H9 (cell line): ENCODE measurements around the gene APOBEC4. TPM values are rescaled to one million over a fixed set of nuclear protein-coding genes. Genes with fewer than 3 reads are reported as not detected.
"Not testable (repeated sequence)": the region's sequence is repeated elsewhere in the genome, so short reads cannot be mapped to it uniquely, and the experiment has no call there.

Source experiments
- DNase-seq: peaks from one replicate; pipeline ENCODE4 v3.0.0-alpha.2; 2017
- H2AFZ ChIP-seq: one replicate; pipeline ENCODE4 v1.6.1; 2013; ENCODE audit warnings: mild to moderate bottlenecking, low read length, control low read depth, moderate library complexity
- H2AK5ac ChIP-seq: 2 replicates; pipeline ENCODE4 v1.6.1; 2013; ENCODE audit warnings: low read length, control low read depth, mixed read lengths; ENCODE audit not compliant: insufficient read length
- H2BK120ac ChIP-seq: one replicate; pipeline ENCODE4 v1.6.1; 2013; ENCODE audit warnings: low read depth, mild to moderate bottlenecking, low read length, control low read depth, inconsistent platforms; ENCODE audit not compliant: poor library complexity, severe bottlenecking
- H2BK12ac ChIP-seq: 2 replicates; pipeline ENCODE4 v1.6.1; 2013; ENCODE audit warnings: low read length, control low read depth, mixed read lengths, low read depth; ENCODE audit not compliant: insufficient read length
- H2BK15ac ChIP-seq: 2 replicates; pipeline ENCODE4 v1.6.1; 2013; ENCODE audit warnings: low read depth, low read length, control low read depth
- H2BK20ac ChIP-seq: one replicate; pipeline ENCODE4 v1.6.1; 2013; ENCODE audit warnings: low read depth, mild to moderate bottlenecking, low read length, control low read depth, inconsistent platforms; ENCODE audit not compliant: poor library complexity, severe bottlenecking
- H2BK5ac ChIP-seq: 2 replicates; pipeline ENCODE4 v1.6.1; 2013; ENCODE audit warnings: low read length, control low read depth, mixed read lengths; ENCODE audit not compliant: insufficient read length
- H3K14ac ChIP-seq: 2 replicates; pipeline ENCODE4 v1.6.1; 2013; ENCODE audit warnings: low read length, control low read depth; ENCODE audit not compliant: insufficient read depth
- H3K18ac ChIP-seq: 2 replicates; pipeline ENCODE4 v1.6.1; 2013; ENCODE audit warnings: low read depth, mild to moderate bottlenecking, mixed read lengths, low read length, control low read depth; ENCODE audit not compliant: insufficient read length
- H3K23ac ChIP-seq: 2 replicates; pipeline ENCODE4 v1.6.1; 2013; ENCODE audit warnings: low read length, control low read depth, mixed read lengths, low read depth; ENCODE audit not compliant: insufficient read length
- H3K23me2 ChIP-seq: 2 replicates; pipeline ENCODE4 v1.6.1; 2013; ENCODE audit warnings: low read depth, mild to moderate bottlenecking, mixed read lengths, low read length, control low read depth; ENCODE audit not compliant: insufficient read length, poor library complexity, severe bottlenecking
- H3K27ac ChIP-seq: 2 replicates; pipeline ENCODE4 v1.5.1; 2013; ENCODE audit warnings: low read length, control low read depth, mixed read lengths, low read depth; ENCODE audit not compliant: insufficient read length
- H3K27me3 ChIP-seq: 2 replicates; pipeline ENCODE4 v1.6.1; 2013; ENCODE audit warnings: low read length, control low read depth, inconsistent platforms; ENCODE audit not compliant: insufficient read depth
- H3K4ac ChIP-seq: 2 replicates; pipeline ENCODE4 v1.6.1; 2013; ENCODE audit warnings: low read depth, mild to moderate bottlenecking, control low read depth, inconsistent platforms, low read length, moderate library complexity
- H3K4me1 ChIP-seq: 2 replicates; pipeline ENCODE4 v1.6.1; 2013; ENCODE audit warnings: low read length, control low read depth, inconsistent platforms; ENCODE audit not compliant: insufficient read depth
- H3K4me2 ChIP-seq: 2 replicates; pipeline ENCODE4 v1.6.1; 2013; ENCODE audit warnings: low read length, control low read depth, mixed read lengths; ENCODE audit not compliant: insufficient read length, insufficient read depth
- H3K56ac ChIP-seq: 2 replicates; pipeline ENCODE4 v1.6.1; 2013; ENCODE audit warnings: low read depth, mild to moderate bottlenecking, mixed read lengths, low read length, control low read depth; ENCODE audit not compliant: insufficient read length
- H3K79me1 ChIP-seq: 2 replicates; pipeline ENCODE4 v1.6.1; 2013; ENCODE audit warnings: low read depth, mild to moderate bottlenecking, moderate library complexity, low read length, control low read depth, inconsistent platforms; ENCODE audit not compliant: insufficient read depth, poor library complexity, severe bottlenecking
- H3K79me2 ChIP-seq: 2 replicates; pipeline ENCODE4 v1.6.1; 2013; ENCODE audit warnings: low read length, control low read depth, inconsistent platforms; ENCODE audit not compliant: insufficient read depth
- H3K9ac ChIP-seq: 2 replicates; pipeline ENCODE4 v1.6.1; 2013; ENCODE audit warnings: low read length, control low read depth, mixed read lengths; ENCODE audit not compliant: insufficient read length; ENCODE audit errors: extremely low read depth
- H3K9me3 ChIP-seq: one replicate; pipeline ENCODE4 v1.6.1; 2013; ENCODE audit warnings: low read depth, low read length, inconsistent platforms; ENCODE audit not compliant: control insufficient read depth
- H3T11ph ChIP-seq: one replicate; pipeline ENCODE4 v1.6.1; 2013; ENCODE audit warnings: mild to moderate bottlenecking, low read length, control low read depth, inconsistent platforms
- H4K20me1 ChIP-seq: one replicate; pipeline ENCODE4 v1.6.1; 2013; ENCODE audit not compliant: control insufficient read depth, insufficient read length, insufficient read depth
- H4K5ac ChIP-seq: 2 replicates; pipeline ENCODE4 v1.6.1; 2013; ENCODE audit warnings: low read depth, mild to moderate bottlenecking, mixed read lengths, low read length, control low read depth; ENCODE audit not compliant: insufficient read length
- H4K8ac ChIP-seq: replicated peaks from 2 replicates; pipeline ENCODE4 v1.6.1; 2013; ENCODE audit warnings: low read length, control low read depth, mixed read lengths, low read depth; ENCODE audit not compliant: insufficient read length
- H4K91ac ChIP-seq: 2 replicates; pipeline ENCODE4 v1.6.1; 2013; ENCODE audit warnings: low read depth, mild to moderate bottlenecking, moderate library complexity, mixed read lengths, low read length, control low read depth; ENCODE audit not compliant: insufficient read length
- H3K27ac Mint-ChIP-seq, 3 experiments: 2 replicates in 2 of 3; 3 replicates in 1 of 3; pipeline ENCODE4 v1.8.0; 2020 to 2021; ENCODE audit warnings: mixed read lengths in 3 of 3, mild to moderate bottlenecking in 1 of 3, moderate library complexity in 1 of 3
- H3K27me3 Mint-ChIP-seq: 2 replicates; pipeline ENCODE4 v1.8.0; 2021; ENCODE audit warnings: low read depth, mild to moderate bottlenecking, moderate library complexity, mixed read lengths
- H3K36me3 Mint-ChIP-seq, 3 experiments: 2 replicates in 2 of 3; 3 replicates in 1 of 3; pipeline ENCODE4 v1.8.0; 2020 to 2021; ENCODE audit warnings: low read depth in 3 of 3, mixed read lengths in 3 of 3; ENCODE audit not compliant: insufficient read depth in 1 of 3
- H3K4me1 Mint-ChIP-seq, 2 experiments: 2 replicates each; pipeline ENCODE4 v1.8.0; 2020; ENCODE audit warnings: mixed read lengths in 2 of 2
- H3K4me3 Mint-ChIP-seq, 2 experiments: 2 replicates in 1 of 2; 3 replicates in 1 of 2; pipeline ENCODE4 v1.8.0; 2020 to 2021; ENCODE audit warnings: mild to moderate bottlenecking in 2 of 2, mixed read lengths in 2 of 2, moderate library complexity in 1 of 2
- H3K9me3 Mint-ChIP-seq, 2 experiments: 2 replicates in 1 of 2; 3 replicates in 1 of 2; pipeline ENCODE4 v1.8.0; 2020; ENCODE audit warnings: mild to moderate bottlenecking in 2 of 2, mixed read lengths in 2 of 2, moderate library complexity in 1 of 2
- CTCF ChIP-seq: fragments of 200-600 bp; sonication (generic); conservative IDR thresholded peaks from 3 replicates; pipeline ENCODE4 v1.8.0; 2021; ENCODE audit warnings: antibody characterized with exemption, mild to moderate bottlenecking
- WGBS: extraction: QIAGEN DNeasy Blood & Tissue Kit; methylation state at CpG from one replicate; pipeline ENCODE4 v1.1.7; 2013; ENCODE audit warnings: missing lambda C conversion rate, low lambda C conversion rate, mixed read lengths; ENCODE audit not compliant: insufficient read length; ENCODE audit errors: extremely low coverage; 5-methylcytosine and 5-hydroxymethylcytosine counted together
- total RNA-seq: library from RNA; stranded (reverse); gene quantifications from 2 replicates; pipeline ENCODE4 v1.2.1, GENCODE V29; 2021

Gene APOBEC4
- total RNA-seq, 1 experiment from 2014 or later, result not detected

- Histone ChIP-seq H3K27ac (no peak overlapping the region), H2BK5ac (no peak overlapping the region), H3K56ac (no peak overlapping the region), H4K5ac (no peak overlapping the region), H3K9ac (no peak overlapping the region), H2AFZ (no peak overlapping the region), H3K27me3 (no peaks in the 10 kb centered on the region), H2AK5ac (no peak overlapping the region), H3T11ph (no peak overlapping the region), H4K20me1 (no peaks in the 10 kb centered on the region), H2BK120ac (no peak overlapping the region), H3K79me2 (no peaks in the 10 kb centered on the region), H3K4me2 (no peak overlapping the region), H3K18ac (no peak overlapping the region), H4K8ac (no peak overlapping the region), H2BK15ac (no peak overlapping the region), H3K79me1 (no peaks in the 10 kb centered on the region), H4K91ac (no peak overlapping the region), H3K4me1 (no peaks in the 10 kb centered on the region), H2BK12ac (no peak overlapping the region), H3K23me2 (no peaks in the 10 kb centered on the region), H3K23ac (no peak overlapping the region), H2BK20ac (no peak overlapping the region), H3K14ac (no peak overlapping the region), H3K9me3 (no peaks in the 10 kb centered on the region), H3K4ac (no peak overlapping the region)
- Mint-ChIP-seq H3K4me3 (no peak overlapping the region), H3K9me3 (peaks cover 0 to 2% of the 10 kb centered on the region in 2 experiments; a peak in 2 of 5 replicates), H3K4me1 (peaks cover 0 to 3% of the 10 kb centered on the region in 2 experiments; a peak in 1 of 4 replicates), H3K27ac (no peak overlapping the region), H3K27me3 (no peaks in the 10 kb centered on the region), H3K36me3 (no peaks in the 10 kb centered on the region)
- DNase-seq, result peak; percentile 39
- TF ChIP-seq CTCF, result peak; percentile 85
- no CpG with 5 or more reads among the region's 3 CpGs for WGBS
Observed at GRCh38 chr1:183685112-183685713, 32.1 kb upstream of the APOBEC4 start.

- H3K9ac ChIP-seq, H2BK12ac ChIP-seq, H3K27ac ChIP-seq, H2BK20ac ChIP-seq, H3K4ac ChIP-seq, H3K9me3 Mint-ChIP-seq, H3K79me1 ChIP-seq, H3K4me3 Mint-ChIP-seq, H3T11ph ChIP-seq, H3K23ac ChIP-seq, H4K8ac ChIP-seq, DNase-seq, H3K56ac ChIP-seq, H3K23me2 ChIP-seq, H3K36me3 Mint-ChIP-seq, H2AFZ ChIP-seq, H2BK120ac ChIP-seq, H2BK5ac ChIP-seq, H3K27me3 ChIP-seq, H3K9me3 ChIP-seq, H3K27ac Mint-ChIP-seq, H3K18ac ChIP-seq, H4K5ac ChIP-seq, H3K4me1 ChIP-seq, H4K91ac ChIP-seq, H3K4me2 ChIP-seq, H3K14ac ChIP-seq, H3K27me3 Mint-ChIP-seq, H3K79me2 ChIP-seq, H2BK15ac ChIP-seq, H4K20me1 ChIP-seq, H2AK5ac ChIP-seq, H3K4me1 Mint-ChIP-seq: not testable (repeated sequence)
- no CpG with 5 or more reads among the region's 4 CpGs for WGBS
Observed at GRCh38 chr1:183679363-183679762, 26.2 kb upstream of the APOBEC4 start.
